ENCODE measurements around the gene CETN1.

CETN1 gene

GRCh38 chr18:580154-580553 is at the start of gene CETN1:
TSS of gene CETN1 (plus strand) at chr18:580380. CDS start at chr18:580409, 29 bp downstream.
- DNase-seq (ENCODE audit: low read depth) = no peak

- DNase-seq (ENCODE audit: low read depth) = no peak
Observed at GRCh38 chr18:532018-532417, 48.2 kb upstream of the CETN1 start.

- DNase-seq (ENCODE audit: low read depth) = no peak
Observed at GRCh38 chr18:532632-533031, 47.5 kb upstream of the CETN1 start.

GRCh38 chr18:533995-534601 is 46.1 kb upstream of the CETN1 start:
- DNase-seq (ENCODE audit: low read depth) = no peak

GRCh38 chr18:543447-544078 is 36.6 kb upstream of the CETN1 start:
- DNase-seq (ENCODE audit: low read depth) = no peak

GRCh38 chr18:549967-550366 is 30.2 kb upstream of the CETN1 start:
- DNase-seq (ENCODE audit: low read depth) = no peak

GRCh38 chr18:551404-552061 is 28.6 kb upstream of the CETN1 start:
- DNase-seq (ENCODE audit: low read depth) = no peak

GRCh38 chr18:555705-556457 is 24.3 kb upstream of the CETN1 start:
- DNase-seq (ENCODE audit: low read depth) = no peak

- DNase-seq (ENCODE audit: low read depth) = no peak
Observed at GRCh38 chr18:564708-565561, 15.2 kb upstream of the CETN1 start.

GRCh38 chr18:565562-566061 is 14.6 kb upstream of the CETN1 start:
- no peak for DNase-seq (ENCODE audit: low read depth)

- no peak for DNase-seq (ENCODE audit: low read depth)
Observed at GRCh38 chr18:567122-567521, 13.1 kb upstream of the CETN1 start.

GRCh38 chr18:568731-569130 is 11.4 kb upstream of the CETN1 start:
- DNase-seq (ENCODE audit: low read depth) = no peak

- no peak for DNase-seq (ENCODE audit: low read depth)
Observed at GRCh38 chr18:570256-570655, 9.9 kb upstream of the CETN1 start.

GRCh38 chr18:570697-571096 is 9.5 kb upstream of the CETN1 start:
- DNase-seq (ENCODE audit: low read depth) = no peak

GRCh38 chr18:572091-572830 is 7.9 kb upstream of the CETN1 start:
- DNase-seq (ENCODE audit: low read depth) = no peak

- DNase-seq (ENCODE audit: low read depth) = no peak
Observed at GRCh38 chr18:572831-573289, 7.3 kb upstream of the CETN1 start.

- DNase-seq (ENCODE audit: low read depth) = no peak
Observed at GRCh38 chr18:573385-573784, 6.8 kb upstream of the CETN1 start.

GRCh38 chr18:574149-574860 is 5.9 kb upstream of the CETN1 start:
- no peak for DNase-seq (ENCODE audit: low read depth)

- DNase-seq (ENCODE audit: low read depth) = no peak
Observed at GRCh38 chr18:574865-575645, 5.1 kb upstream of the CETN1 start.

All from T-helper 22 cell (primary cell).